Cardiac fibroblast (primary cell): ENCODE results near the gene OS9.
"Not testable (repeated sequence)": the region's sequence is repeated elsewhere in the genome, so short reads cannot be mapped to it uniquely, and the experiment has no call there.

Experiments
- DNase-seq, 2 donors: peaks; one replicate each; pipeline versions ENCODE4 v3.0.0 to v3.0.0-alpha.2; 2010; ENCODE audit warnings: low read depth in 2 of 2
- H3K4me3 ChIP-seq, 2 donors: replicated peaks in 1 of 2; 1 replicate in 1 of 2; 2 replicates in 1 of 2; pipeline ENCODE4 v1.5.1; 2011; ENCODE audit warnings: low read depth in 2 of 2, low read length in 2 of 2, mild to moderate bottlenecking in 2 of 2, moderate library complexity in 1 of 2
- CTCF ChIP-seq: IDR thresholded peaks from one replicate; pipeline ENCODE4 v1.5.1; 2011; ENCODE audit warnings: low read depth, mild to moderate bottlenecking, low read length, inconsistent platforms

OS9 gene

GRCh38 chr12:57661376-57661775 is 32.6 kb upstream of the OS9 start:
- no peak for DNase-seq
- TF ChIP-seq CTCF, result no peak
- no peak overlapping the region for H3K4me3 ChIP-seq

- DNase-seq, H3K4me3 ChIP-seq: not testable (repeated sequence)
These were observed 28.7 kb upstream of the OS9 start for GRCh38 chr12:57665066-57665820.

- DNase-seq, result no peak
- no peak for TF ChIP-seq CTCF
- H3K4me3 ChIP-seq, result no peak overlapping the region
These were observed 27.0 kb upstream of the OS9 start for GRCh38 chr12:57666897-57667296.

GRCh38 chr12:57669691-57670090 is 24.2 kb upstream of the OS9 start:
- not testable (repeated sequence) for DNase-seq, H3K4me3 ChIP-seq

GRCh38 chr12:57671811-57672210 is 22.1 kb upstream of the OS9 start:
- H3K4me3 ChIP-seq, DNase-seq: not testable (repeated sequence)

GRCh38 chr12:57672801-57673200 is 21.1 kb upstream of the OS9 start:
- no peak for TF ChIP-seq CTCF
- no peak for DNase-seq
- H3K4me3 ChIP-seq, result no peak overlapping the region

GRCh38 chr12:57674691-57675090 is 19.2 kb upstream of the OS9 start:
- DNase-seq, result no peak
- H3K4me3 ChIP-seq, result no peak overlapping the region
- TF ChIP-seq CTCF, result no peak

GRCh38 chr12:57677947-57678346 is 16.0 kb upstream of the OS9 start:
- not testable (repeated sequence) for H3K4me3 ChIP-seq, DNase-seq

GRCh38 chr12:57679697-57680096 is 14.2 kb upstream of the OS9 start:
- TF ChIP-seq CTCF, result no peak
- no peak for DNase-seq
- no peak overlapping the region for H3K4me3 ChIP-seq
